GM18502 (cell line): ENCODE measurements around the gene PRORP.
A peak's percentile ranks its signal among the peaks of the same experiment; 100 is the strongest.
"Not testable (repeated sequence)": the region's sequence is repeated elsewhere in the genome, so short reads cannot be mapped to it uniquely, and the experiment has no call there.

Source experiments
- ATAC-seq: cut with Tn5 transposase; IDR thresholded peaks from one replicate; pipeline ENCODE4 v1.9.1; 2021; ENCODE audit warnings: mild to moderate bottlenecking; ENCODE audit not compliant: unreplicated experiment, poor library complexity

Gene PRORP

DNA sequence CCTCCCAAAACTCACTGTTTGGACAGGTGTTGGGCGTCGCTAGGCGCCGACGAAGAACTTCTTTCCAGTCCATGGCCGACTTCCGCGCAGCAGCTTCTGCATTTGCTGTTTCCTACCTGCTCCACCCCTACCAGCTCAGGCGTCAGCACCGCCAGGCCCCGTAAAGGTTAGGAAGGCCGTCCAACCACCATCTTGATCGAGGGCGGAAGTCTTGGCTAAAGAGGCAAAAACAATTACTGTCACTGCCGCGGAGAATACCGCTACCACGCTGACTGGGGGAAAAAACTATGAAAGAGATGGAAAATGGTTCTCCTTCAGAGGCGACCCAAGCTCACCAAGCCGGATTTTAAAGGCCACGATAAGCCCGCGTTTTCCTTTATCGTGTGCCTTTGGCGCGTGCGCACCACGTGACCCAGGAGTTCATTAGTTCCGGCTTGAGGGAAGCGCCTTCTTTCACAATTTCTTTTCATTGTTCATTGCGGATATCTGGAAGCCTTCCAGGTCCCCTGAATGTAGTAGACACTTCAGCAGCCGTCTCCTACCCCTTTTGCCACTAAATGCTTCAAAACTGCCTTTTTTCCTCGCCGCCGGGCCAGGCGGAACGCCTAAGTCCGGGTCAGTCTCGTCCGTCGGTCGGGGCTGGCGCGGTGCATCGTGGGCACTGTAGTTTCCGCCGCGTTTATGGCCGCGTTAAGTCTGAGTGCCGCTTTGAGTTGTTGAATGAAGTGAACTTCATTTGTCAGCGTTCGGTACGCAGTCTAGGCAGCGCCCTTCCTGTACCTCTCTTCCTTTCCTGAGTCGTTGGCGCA lies at the start of gene PRORP, which contains the start of gene PPP2R3C:
TSS of gene PRORP (plus strand) at position 666 of the 809 bp plus-strand sequence. CDS start 694 bp downstream, outside the sequence.
TSS of gene PPP2R3C (minus strand) at position 104 of the 809 bp plus-strand sequence. CDS start at position 73, 31 bp downstream.
- ATAC-seq = peak; percentile 85

- no peak for ATAC-seq
Measured at GRCh38 chr14:35073486-35073885, 48.9 kb upstream of the PRORP start.

- no peak for ATAC-seq
Measured at GRCh38 chr14:35078082-35078481, 44.3 kb upstream of the PRORP start.

DNA sequence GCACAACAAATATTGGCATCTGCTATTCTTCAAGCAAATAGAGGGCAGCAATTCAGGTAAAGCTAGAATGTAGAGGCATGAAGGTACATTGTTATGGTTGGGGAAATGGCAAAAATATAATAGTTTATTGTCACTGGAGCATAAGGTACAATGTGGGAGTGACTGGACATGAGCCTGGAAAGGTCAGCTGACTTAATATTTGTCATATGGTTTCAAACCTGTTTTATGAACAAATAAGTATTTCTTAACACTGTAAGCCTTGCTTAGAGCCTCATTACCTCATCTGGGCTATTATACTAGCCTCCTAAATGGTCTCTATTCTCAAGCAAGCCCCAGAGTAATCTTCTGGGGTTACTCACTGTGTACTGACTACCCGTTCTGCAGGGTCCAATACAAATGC lies 42.6 kb upstream of the PRORP start:
- ATAC-seq = no peak

DNA sequence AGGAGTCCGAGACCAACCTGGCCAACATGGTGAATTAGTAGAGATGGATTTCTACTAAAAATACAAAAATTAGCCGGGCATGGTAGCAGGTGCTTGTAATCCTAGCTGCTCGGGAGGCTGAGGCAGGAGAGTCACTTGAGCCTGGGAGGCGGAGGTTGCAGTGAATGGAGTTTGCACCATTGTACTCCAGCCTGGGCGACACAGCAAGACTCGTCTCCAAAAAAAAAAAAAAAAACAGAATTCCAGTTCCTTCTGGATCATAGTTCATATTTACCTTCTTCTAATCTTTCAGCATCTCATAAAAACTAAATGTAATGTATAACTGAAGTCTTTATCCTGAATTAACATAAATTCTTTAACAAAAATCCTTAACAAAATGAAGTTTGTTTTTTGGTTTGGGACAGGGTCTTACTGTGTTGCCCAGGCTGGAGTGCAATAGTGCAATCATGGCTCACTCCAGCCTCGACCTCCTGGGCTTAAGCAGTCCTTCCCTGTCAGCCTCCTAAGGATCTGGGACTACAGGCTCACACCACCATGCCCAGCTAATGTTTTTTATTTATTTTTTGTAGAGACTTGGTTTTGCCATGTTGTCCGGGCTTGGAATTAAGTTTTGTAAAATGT lies 38.7 kb upstream of the PRORP start:
- no peak for ATAC-seq

GRCh38 chr14:35085441-35085840 lies 36.9 kb upstream of the PRORP start:
- no peak for ATAC-seq

DNA sequence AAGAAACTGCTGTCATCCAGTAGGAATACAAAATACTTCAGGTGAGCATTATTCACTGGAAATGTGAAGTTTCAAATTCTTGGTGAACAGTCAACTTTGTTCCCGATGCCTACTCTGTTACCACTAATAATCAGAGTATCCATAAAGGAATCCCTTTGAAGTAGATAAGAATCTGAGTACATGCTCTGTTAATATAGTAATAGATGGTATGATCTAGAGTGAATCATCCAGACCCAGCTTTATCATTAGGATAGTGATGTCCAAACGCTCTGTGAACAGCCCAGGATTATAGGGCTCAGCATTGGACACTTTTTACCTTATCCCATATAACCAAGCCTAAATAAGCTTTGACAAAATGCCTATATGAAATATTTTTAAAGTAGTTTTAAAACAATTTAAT lies 33.8 kb upstream of the PRORP start:
- no peak for ATAC-seq

DNA sequence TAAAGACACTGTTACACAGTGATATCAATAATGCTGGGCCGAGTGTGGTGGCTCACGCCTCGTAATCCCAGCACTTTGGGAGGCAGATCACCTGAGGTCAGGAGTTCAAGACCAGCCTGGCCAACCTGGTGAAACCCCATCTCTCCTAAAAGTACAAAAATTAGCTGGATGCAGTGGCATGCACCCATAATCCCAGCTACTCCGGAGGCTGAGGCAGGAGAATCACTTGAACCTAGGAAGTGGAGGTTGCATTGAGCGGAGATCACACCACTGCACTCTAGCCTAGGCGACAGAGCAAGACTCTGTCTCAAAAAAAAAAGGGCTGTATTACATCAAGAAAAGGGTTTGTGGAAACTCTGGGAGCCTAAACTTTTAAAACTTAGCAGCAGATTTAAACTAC lies 27.7 kb upstream of the PRORP start:
- ATAC-seq = not testable (repeated sequence)

DNA sequence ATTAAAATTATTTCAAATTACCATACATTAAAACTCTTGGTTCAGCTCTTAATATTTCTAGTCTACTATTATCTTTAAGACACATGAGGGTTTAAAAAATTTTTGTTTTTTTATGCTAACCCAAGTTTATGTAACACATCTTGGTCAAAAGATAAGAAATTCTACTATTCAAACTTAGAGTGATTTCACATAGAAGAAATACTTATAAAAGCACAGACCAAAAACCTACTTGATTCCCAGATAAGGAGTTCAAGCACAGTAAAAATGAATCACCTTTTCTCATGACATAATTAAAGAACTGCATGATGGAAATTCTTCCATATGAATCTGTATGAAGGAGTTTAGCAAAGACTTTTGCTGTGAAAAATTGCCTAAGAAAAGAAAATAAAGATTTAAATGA lies 14.5 kb upstream of the PRORP start:
- no peak for ATAC-seq

DNA sequence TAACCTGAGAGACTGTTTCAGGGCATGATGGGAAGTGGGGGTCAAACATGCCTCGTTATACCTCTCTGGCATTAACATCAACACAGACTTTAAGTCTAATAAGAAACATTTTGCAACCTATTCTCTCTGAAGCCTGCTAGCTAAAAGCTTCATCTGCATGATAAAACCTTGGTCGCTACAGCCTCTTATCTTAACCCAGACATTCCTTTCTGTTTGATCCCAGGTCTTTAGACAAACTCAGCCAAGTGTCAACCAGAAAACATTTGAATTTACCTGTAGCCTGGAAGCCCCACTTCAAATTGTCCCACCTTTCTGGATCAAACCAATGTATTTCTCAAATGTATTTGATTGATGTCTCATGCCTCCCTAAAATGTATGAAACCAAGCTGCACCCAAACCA lies 9.7 kb upstream of the PRORP start:
- no peak for ATAC-seq

GRCh38 chr14:35113308-35113950 lies 8.9 kb upstream of the PRORP start:
- ATAC-seq = no peak

DNA sequence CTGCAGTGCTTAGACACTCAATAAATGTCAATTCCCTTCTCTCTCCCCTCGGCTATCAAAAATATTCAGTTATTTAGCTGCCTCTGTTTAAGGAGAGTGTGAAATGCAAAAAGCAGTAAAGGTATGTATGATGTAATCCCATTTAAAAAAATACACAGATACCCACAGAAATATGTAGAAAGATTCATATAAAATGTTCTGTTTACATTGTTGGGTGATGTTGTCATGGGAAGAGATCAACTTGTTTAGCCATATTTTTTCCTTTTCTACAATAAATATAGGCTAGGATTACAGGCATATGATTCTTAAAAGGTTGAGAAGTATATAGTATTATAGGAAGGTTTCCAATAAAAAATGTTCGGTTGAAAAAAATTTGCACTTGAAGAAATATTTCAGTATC lies 8.3 kb upstream of the PRORP start:
- ATAC-seq = no peak

GRCh38 chr14:35116242-35116641 lies 6.1 kb upstream of the PRORP start:
- ATAC-seq = no peak

- ATAC-seq = no peak
Measured at GRCh38 chr14:35117112-35117511, 5.2 kb upstream of the PRORP start.

- ATAC-seq = no peak
Measured at GRCh38 chr14:35121026-35121886, 1.1 kb upstream of the PRORP start.

- peak; percentile 37 for ATAC-seq
Measured at GRCh38 chr14:35122696-35123387, 490 bp downstream of the PRORP start.

GRCh38 chr14:35123388-35123703 lies 994 bp downstream of the PRORP start:
- no peak for ATAC-seq

GRCh38 chr14:35124127-35124526 lies 1.8 kb downstream of the PRORP start:
- no peak for ATAC-seq

GRCh38 chr14:35133542-35134328 lies 11.4 kb downstream of the PRORP start:
- ATAC-seq = no peak
